ENCODE data around the gene PRADC1.
"Not testable (repeated sequence)": the region's sequence is repeated elsewhere in the genome, so short reads cannot be mapped to it uniquely, and the experiment has no call there.

The PRADC1 gene

GRCh38 chr2:73263540-73264331, 30.7 kb upstream of the PRADC1 start:
- Histone ChIP-seq H3K27me3 (ENCODE audit: insufficient read depth, low read length, poor library complexity) (no peaks in the 10 kb centered on the region), H3K4me1 (ENCODE audit: insufficient read depth, low read length) (no peaks in the 10 kb centered on the region), H3K27ac (ENCODE audit: low read length) (no peak overlapping the region), H4K20me1 (ENCODE audit: insufficient read depth, low read length) (peaks cover 36% of the 10 kb centered on the region), H2AFZ (ENCODE audit: low read depth, low read length) (no peak overlapping the region), H3K4me2 (ENCODE audit: insufficient read depth, low read length) (no peak overlapping the region), H3K36me3 (ENCODE audit: insufficient read depth, low read length) (peaks cover 89% of the 10 kb centered on the region), H3K79me2 (ENCODE audit: insufficient read depth, low read length) (peaks cover 12% of the 10 kb centered on the region), H3K9ac (ENCODE audit: low read depth, low read length) (no peak overlapping the region), H3K4me3 (ENCODE audit: low read depth in 1 of 2, low read length in 2 of 2) (no peak overlapping the region), H3K9me3 (ENCODE audit: insufficient read depth, low read length, severe bottlenecking) (no peaks in the 10 kb centered on the region)
- no peak for ATAC-seq (ENCODE audit: insufficient read depth, low read depth)
- no peak for DNase-seq
- TF ChIP-seq, protein P1, sequence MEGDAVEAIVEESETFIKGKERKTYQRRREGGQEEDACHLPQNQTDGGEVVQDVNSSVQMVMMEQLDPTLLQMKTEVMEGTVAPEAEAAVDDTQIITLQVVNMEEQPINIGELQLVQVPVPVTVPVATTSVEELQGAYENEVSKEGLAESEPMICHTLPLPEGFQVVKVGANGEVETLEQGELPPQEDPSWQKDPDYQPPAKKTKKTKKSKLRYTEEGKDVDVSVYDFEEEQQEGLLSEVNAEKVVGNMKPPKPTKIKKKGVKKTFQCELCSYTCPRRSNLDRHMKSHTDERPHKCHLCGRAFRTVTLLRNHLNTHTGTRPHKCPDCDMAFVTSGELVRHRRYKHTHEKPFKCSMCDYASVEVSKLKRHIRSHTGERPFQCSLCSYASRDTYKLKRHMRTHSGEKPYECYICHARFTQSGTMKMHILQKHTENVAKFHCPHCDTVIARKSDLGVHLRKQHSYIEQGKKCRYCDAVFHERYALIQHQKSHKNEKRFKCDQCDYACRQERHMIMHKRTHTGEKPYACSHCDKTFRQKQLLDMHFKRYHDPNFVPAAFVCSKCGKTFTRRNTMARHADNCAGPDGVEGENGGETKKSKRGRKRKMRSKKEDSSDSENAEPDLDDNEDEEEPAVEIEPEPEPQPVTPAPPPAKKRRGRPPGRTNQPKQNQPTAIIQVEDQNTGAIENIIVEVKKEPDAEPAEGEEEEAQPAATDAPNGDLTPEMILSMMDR (IDR thresholded peaks at IDR 0.05; ENCODE audit: borderline replicate concordance, extremely low read depth, low read length, poor library complexity, severe bottlenecking), result no peak
- no peak for TF ChIP-seq EZH2 (IDR thresholded peaks at IDR 0.05; ENCODE audit: borderline replicate concordance, low read depth, low read length, severe bottlenecking)

DNA sequence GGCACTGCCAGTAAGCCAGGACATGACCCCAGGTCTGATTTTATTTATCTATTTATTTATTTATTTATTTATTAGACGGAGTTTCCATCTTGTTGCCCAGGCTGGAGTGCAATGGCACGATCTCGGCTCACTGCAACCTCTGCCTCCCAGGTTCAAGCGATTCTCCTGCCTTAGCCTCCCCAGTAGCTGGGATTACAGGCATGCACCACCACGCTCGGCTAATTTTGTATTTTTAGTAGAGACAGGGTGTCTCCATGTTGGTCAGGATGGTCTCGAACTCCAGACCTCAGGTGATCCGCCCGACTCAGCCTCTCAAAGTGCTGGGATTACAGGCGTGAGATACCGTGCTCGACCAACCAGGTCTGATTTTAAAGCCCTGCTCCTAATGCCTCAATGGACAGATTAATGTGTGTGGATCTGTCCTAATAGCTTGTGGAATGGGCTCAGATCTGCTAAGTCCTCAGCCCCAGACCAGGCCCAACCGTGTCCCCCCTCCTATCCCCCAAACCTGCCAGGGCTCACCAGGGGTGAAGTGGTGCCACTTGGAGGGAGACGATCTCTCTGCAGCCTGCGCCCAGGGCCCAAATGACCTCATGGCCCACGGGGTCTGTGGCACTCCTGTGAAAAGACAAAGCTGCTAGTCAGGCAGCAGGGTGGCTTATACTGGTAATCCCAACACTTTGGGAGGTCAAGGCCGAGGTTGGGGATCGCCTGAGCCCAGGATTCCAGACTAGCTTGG, 29.8 kb upstream of the PRADC1 start:
- not testable (repeated sequence) for H3K9ac ChIP-seq (ENCODE audit: low read depth, low read length); H3K27ac ChIP-seq (ENCODE audit: low read length); H3K27me3 ChIP-seq (ENCODE audit: insufficient read depth, low read length, poor library complexity); ATAC-seq (ENCODE audit: insufficient read depth, low read depth); DNase-seq; H3K4me2 ChIP-seq (ENCODE audit: insufficient read depth, low read length); H3K4me3 ChIP-seq (ENCODE audit: low read depth in 1 of 2, low read length in 2 of 2); H3K4me1 ChIP-seq (ENCODE audit: insufficient read depth, low read length); H3K9me3 ChIP-seq (ENCODE audit: insufficient read depth, low read length, severe bottlenecking); H2AFZ ChIP-seq (ENCODE audit: low read depth, low read length)
- H3K36me3 ChIP-seq (ENCODE audit: insufficient read depth, low read length), result peaks cover 89% of the 10 kb centered on the region
- H3K79me2 ChIP-seq (ENCODE audit: insufficient read depth, low read length), result peaks cover 12% of the 10 kb centered on the region
- H4K20me1 ChIP-seq (ENCODE audit: insufficient read depth, low read length), result peaks cover 30% of the 10 kb centered on the region

DNA sequence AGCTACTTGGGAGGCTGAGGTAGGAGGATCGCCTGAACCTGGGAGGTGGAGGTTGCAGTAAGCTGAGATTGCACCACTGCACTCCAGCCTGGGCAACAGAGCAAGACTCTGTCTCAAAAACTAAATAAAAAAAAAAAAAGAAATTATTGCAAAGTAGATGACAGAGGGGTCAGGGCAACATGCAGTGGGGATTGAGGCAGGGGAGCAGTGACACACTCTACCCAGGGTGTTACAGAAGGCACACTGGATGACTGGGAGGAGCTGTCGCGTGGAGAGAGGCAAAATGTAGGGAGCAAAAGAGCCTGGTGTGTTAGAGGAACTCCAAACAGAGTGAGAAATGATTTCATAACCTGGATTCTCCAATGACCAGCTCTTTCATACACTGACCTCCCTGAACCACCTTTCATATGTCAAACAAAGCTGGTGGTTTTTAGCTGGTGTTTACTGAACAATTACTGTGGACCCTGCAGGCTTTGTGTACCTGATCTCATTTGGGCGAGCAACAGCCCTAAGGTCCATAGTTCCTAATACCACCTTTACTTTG, 29.1 kb upstream of the PRADC1 start:
- ATAC-seq (ENCODE audit: insufficient read depth, low read depth), result no peak
- Histone ChIP-seq H4K20me1 (ENCODE audit: insufficient read depth, low read length) (peaks cover 27% of the 10 kb centered on the region), H3K36me3 (ENCODE audit: insufficient read depth, low read length) (peaks cover 85% of the 10 kb centered on the region)

More for the DNA sequence above, 29.1 kb upstream of the PRADC1 start:
- Histone ChIP-seq H3K27me3 (ENCODE audit: insufficient read depth, low read length, poor library complexity) (no peaks in the 10 kb centered on the region), H3K79me2 (ENCODE audit: insufficient read depth, low read length) (peaks cover 5% of the 10 kb centered on the region), H2AFZ (ENCODE audit: low read depth, low read length) (no peak overlapping the region), H3K27ac (ENCODE audit: low read length) (no peak overlapping the region), H3K9me3 (ENCODE audit: insufficient read depth, low read length, severe bottlenecking) (no peaks in the 10 kb centered on the region), H3K4me2 (ENCODE audit: insufficient read depth, low read length) (no peak overlapping the region), H3K4me3 (ENCODE audit: low read depth in 1 of 2, low read length in 2 of 2) (no peak overlapping the region), H3K9ac (ENCODE audit: low read depth, low read length) (no peak overlapping the region), H3K4me1 (ENCODE audit: insufficient read depth, low read length) (no peaks in the 10 kb centered on the region)
- TF ChIP-seq EZH2 (IDR thresholded peaks at IDR 0.05; ENCODE audit: borderline replicate concordance, low read depth, low read length, severe bottlenecking), result no peak
- TF ChIP-seq, protein P1 (IDR thresholded peaks at IDR 0.05; ENCODE audit: borderline replicate concordance, extremely low read depth, low read length, poor library complexity, severe bottlenecking), result no peak
- DNase-seq, result no peak

Data from DND-41 (cell line).